ENCODE measurements around the gene ADM2.

- TF ChIP-seq CTCF (conservative IDR thresholded peaks at IDR 0.05) (no peak), EZH2 (IDR thresholded peaks at IDR 0.05; ENCODE audit: low read depth) (no peak)
Measured at GRCh38 chr22:50463188-50463900, 18.0 kb upstream of the ADM2 start.
